ENCODE measurements around the gene ATP9A. TPM values are rescaled to one million over a fixed set of nuclear protein-coding genes. Genes with fewer than 3 reads are reported as not detected.
"Not testable (repeated sequence)": the region's sequence is repeated elsewhere in the genome, so short reads cannot be mapped to it uniquely, and the experiment has no call there.

Gene ATP9A
- total RNA-seq, 1 donor from 2014 or later: 35.8 TPM

DNA sequence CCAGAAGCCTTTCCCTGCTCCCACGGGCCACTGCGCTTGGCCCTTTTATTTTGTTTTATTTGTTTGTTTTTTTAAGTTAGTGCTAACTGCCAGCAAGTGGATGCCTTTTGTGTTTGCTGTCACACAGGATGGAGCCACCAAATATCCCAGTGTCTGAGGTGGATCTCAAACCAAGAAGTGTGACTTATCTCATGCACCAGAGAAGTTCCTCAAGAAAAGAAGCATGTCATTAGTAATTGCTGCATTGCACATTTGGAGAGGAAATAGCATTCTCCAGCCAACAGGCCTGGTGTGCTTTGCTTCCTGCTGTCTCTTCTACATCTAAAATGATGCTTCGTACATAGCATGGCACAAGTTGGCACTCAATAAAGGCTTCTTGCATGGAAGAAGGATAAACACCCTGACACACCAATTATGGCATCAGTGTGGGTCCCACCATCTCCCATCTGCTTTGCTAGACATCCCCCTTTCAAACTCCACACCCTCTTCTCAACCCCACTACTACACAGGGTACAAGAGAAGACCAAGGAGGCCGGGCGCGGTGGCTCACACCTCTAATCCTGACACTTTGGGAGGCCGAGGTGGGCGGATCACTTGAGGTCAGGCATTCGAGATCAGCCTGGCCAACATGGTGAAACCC lies 1.9 kb upstream of the ATP9A start:
- no peak for TF ChIP-seq POLR2AphosphoS5 (IDR thresholded peaks at IDR 0.05; ENCODE audit: insufficient read depth in 1 of 2, low read depth in 1 of 2)
- no peak for TF ChIP-seq POLR2A (IDR thresholded peaks at IDR 0.05)
- TF ChIP-seq, protein P1, sequence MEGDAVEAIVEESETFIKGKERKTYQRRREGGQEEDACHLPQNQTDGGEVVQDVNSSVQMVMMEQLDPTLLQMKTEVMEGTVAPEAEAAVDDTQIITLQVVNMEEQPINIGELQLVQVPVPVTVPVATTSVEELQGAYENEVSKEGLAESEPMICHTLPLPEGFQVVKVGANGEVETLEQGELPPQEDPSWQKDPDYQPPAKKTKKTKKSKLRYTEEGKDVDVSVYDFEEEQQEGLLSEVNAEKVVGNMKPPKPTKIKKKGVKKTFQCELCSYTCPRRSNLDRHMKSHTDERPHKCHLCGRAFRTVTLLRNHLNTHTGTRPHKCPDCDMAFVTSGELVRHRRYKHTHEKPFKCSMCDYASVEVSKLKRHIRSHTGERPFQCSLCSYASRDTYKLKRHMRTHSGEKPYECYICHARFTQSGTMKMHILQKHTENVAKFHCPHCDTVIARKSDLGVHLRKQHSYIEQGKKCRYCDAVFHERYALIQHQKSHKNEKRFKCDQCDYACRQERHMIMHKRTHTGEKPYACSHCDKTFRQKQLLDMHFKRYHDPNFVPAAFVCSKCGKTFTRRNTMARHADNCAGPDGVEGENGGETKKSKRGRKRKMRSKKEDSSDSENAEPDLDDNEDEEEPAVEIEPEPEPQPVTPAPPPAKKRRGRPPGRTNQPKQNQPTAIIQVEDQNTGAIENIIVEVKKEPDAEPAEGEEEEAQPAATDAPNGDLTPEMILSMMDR (IDR thresholded peaks at IDR 0.05): no peak
- Histone ChIP-seq H3K27ac (no peak overlapping the region), H3K27me3 (no peaks in the 10 kb centered on the region), H3K9me3 (no peaks in the 10 kb centered on the region), H3K4me1 (peaks cover 13% of the 10 kb centered on the region), H3K4me3 (no peak overlapping the region), H3K36me3 (no peaks in the 10 kb centered on the region)
- intact Hi-C loops (cut with DNase I): loop anchor here (10.0 kb wide), 1 partner anchor 125 kb away; no protein-coding TSS in a partner anchor
- no peak for DNase-seq (ENCODE audit: extremely low spot score in 2 of 2)

DNA sequence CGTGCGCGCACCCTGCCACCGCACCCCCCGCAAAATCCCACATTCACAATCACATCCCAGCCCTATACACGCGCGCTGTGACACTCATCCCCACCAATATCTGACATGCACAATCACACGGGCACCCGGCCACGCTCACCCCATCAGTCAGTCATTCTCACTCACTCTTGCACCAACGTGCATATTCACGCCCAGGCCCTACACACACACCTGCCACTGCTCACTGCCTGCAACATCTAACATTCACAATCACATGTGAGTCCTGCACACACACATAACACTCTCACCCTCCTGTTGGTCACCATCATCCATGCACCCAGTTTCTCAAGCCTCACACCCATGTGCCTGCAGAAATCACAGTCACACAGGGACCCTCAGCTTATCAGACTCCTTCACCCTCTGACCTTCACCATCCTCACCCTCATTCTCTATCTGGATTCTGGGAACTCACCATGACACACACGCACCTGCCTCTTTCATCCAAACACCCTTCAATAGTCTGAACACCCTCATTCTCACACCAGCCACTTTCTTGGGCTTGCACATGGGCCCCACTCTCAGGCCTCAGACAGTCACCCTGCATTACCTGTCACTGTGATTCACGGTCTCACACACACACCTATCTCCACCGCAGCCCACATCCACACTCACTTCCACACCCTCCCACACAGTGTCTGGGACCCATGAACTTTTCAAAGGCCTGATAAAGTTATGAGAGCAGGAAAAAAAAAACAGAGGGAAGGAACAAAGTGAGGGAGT lies 748 bp upstream of the ATP9A start:
- H3K4me3 ChIP-seq: peak overlapping the region; percentile 16 to 28
- intact Hi-C loops (cut with DNase I): loop anchor here (10.0 kb wide), 1 partner anchor 124 kb away; no protein-coding TSS in a partner anchor
- H3K36me3 ChIP-seq: no peaks in the 10 kb centered on the region
- H3K9me3 ChIP-seq: no peaks in the 10 kb centered on the region
- no peak overlapping the region for H3K27ac ChIP-seq
- DNase-seq (ENCODE audit: extremely low spot score in 2 of 2): no peak
- TF ChIP-seq POLR2A (IDR thresholded peaks at IDR 0.05): no peak
- TF ChIP-seq, protein P1 (IDR thresholded peaks at IDR 0.05): no peak
- TF ChIP-seq POLR2AphosphoS5 (IDR thresholded peaks at IDR 0.05; ENCODE audit: insufficient read depth in 1 of 2, low read depth in 1 of 2): no peak
- no peaks in the 10 kb centered on the region for H3K27me3 ChIP-seq
- peaks cover 13% of the 10 kb centered on the region for H3K4me1 ChIP-seq

DNA sequence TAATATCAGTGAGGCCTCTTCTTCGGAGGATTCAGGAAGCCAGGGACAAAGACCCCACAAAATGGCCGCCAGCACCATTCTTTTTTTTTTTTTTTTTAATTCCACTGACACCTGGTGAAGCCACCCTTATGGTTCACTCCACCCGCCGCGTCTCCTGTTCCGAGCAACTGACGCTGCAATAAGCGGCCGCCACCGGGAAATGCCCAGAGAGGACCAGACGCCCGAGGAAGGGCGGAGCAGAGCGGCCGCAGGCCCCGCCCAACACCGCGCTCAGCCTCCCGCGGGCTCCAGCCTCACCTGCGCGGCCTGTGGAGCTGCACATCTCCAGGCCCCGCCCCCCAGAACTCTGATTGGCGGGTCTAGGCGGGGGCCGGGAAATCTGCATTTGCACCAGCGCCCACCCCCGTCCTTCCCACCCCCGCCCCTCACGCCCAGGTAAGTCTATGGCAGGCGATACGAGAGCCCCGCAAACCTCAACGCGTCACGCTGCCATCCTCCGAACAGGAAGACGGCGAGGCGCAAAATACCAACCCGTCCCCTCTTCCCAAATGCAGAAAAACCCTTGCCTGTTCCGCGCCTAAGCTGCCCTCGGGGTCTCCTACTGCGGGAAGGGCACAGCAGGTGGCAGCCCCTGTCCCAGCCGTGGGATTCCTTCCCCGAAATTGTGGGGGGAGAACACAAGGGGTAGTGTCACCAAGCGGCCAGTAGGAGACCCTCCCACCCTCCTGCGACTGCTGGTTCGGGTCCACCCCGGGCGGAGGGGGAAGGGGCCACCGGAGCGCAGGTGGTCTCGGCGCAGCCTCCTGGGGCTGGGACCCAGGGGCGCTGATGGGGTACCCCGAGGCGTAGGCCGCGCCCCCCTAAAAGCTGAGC lies 960 bp downstream of the ATP9A start:
- TF ChIP-seq, protein P1 (IDR thresholded peaks at IDR 0.05): no peak
- TF ChIP-seq POLR2A (IDR thresholded peaks at IDR 0.05): no peak
- TF ChIP-seq POLR2AphosphoS5 (IDR thresholded peaks at IDR 0.05; ENCODE audit: insufficient read depth in 1 of 2, low read depth in 1 of 2): peak in 1 of 2 donors; percentile 18
- Histone ChIP-seq H3K4me1 (peaks cover 13% of the 10 kb centered on the region), H3K36me3 (no peaks in the 10 kb centered on the region), H3K27me3 (no peaks in the 10 kb centered on the region), H3K27ac (peak overlapping the region; percentile 66), H3K4me3 (peak overlapping the region; percentile 67 to 73), H3K9me3 (no peaks in the 10 kb centered on the region)
- intact Hi-C loops (cut with DNase I): loop anchor here (10.0 kb wide), 1 partner anchor 122 kb away; no protein-coding TSS in a partner anchor
- no peak for DNase-seq (ENCODE audit: extremely low spot score in 2 of 2)

DNA sequence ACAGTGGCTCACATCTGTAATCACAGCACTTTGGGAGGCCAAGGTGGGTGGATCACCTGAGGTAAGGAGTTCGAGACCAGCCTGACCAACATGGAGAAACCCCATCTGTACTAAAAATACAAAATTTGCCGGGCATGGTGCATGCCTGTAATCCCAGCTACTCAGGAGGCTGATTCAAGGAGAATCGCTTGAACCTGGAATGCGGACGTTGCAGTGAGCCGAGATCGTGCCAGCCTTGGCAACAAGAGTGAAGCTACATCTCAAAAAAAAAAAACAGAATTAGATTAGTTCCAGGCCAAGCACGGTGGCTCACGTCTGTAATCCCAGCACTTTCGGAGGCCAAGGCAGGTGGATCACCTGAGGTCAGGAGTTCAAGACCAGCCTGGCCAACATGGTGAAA lies 2.8 kb downstream of the ATP9A start:
- not testable (repeated sequence) for H3K27me3 ChIP-seq; DNase-seq (ENCODE audit: extremely low spot score in 2 of 2); H3K36me3 ChIP-seq; H3K27ac ChIP-seq; H3K4me3 ChIP-seq; H3K9me3 ChIP-seq
- peaks cover 13% of the 10 kb centered on the region for H3K4me1 ChIP-seq
- intact Hi-C loops (cut with DNase I): loop anchor here (10.0 kb wide), 1 partner anchor 121 kb away; no protein-coding TSS in a partner anchor

DNA sequence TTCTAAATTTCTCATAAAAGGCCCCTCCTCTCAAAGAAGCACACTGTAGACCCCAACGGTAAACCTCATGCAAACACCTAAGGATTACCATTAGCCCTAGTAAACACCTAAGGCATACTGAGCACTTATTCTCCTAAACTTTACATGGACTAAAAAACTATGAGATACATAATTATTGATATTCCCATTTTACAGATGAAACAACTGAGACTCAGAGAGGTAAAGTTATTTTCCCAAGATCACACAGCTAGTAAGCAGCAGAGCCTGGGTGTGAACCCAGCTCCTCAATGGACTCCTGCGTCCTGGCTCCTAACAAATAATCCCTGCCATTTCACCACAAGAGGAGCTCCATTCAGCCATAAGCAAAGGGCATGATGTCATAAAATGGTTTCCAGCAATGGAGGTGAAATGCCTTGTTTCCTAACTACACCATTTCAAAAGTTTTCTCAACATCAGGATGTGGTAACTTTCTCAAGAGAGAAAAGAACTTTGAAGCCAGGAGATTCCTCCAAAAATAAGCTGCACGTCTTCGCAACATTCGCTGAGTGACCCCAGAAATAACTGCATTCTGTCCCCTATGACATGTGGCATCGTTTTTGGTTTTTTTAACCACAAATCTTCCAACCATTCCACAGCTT lies 4.1 kb downstream of the ATP9A start:
- DNase-seq (ENCODE audit: extremely low spot score in 2 of 2): no peak
- no peak overlapping the region for H3K27ac ChIP-seq
- no peaks in the 10 kb centered on the region for H3K9me3 ChIP-seq
- H3K4me3 ChIP-seq: no peak overlapping the region
- TF ChIP-seq POLR2A (IDR thresholded peaks at IDR 0.05) (no peak), POLR2AphosphoS5 (IDR thresholded peaks at IDR 0.05; ENCODE audit: insufficient read depth in 1 of 2, low read depth in 1 of 2) (no peak)
- TF ChIP-seq, protein P1 (IDR thresholded peaks at IDR 0.05): no peak
- peaks cover 13% of the 10 kb centered on the region for H3K4me1 ChIP-seq
- no peaks in the 10 kb centered on the region for H3K36me3 ChIP-seq
- intact Hi-C loops (cut with DNase I): loop anchor here (10.0 kb wide), 1 partner anchor 119 kb away; no protein-coding TSS in a partner anchor
- H3K27me3 ChIP-seq: no peaks in the 10 kb centered on the region
